Measurements from ENCODE around the gene ZNF664.
"Not testable (repeated sequence)": the region's sequence is repeated elsewhere in the genome, so short reads cannot be mapped to it uniquely, and the experiment has no call there.

The ZNF664 gene

DNA sequence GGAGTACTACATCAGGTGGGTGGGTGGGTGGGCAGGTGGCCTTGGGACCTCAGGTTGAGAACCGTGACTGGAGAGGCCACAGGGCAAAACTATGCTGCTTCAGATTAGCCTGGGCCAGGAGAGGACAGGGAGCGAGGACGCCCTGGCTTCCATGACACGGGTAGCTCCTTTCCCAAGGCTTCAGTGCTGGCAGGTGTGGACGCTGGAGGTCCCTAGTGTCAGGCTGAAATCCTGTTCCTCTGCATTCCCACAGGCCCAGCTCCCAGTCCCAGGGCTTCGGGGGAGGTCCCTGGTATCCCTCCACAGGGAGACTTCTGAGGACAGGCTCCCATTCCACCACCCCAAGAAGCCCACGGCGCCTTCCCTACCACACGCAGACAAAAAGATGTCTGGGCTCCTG is 32.0 kb upstream of the ZNF664 start:
- no peak overlapping the region for H3K4me3 ChIP-seq (ENCODE audit: low read depth, low read length)

DNA sequence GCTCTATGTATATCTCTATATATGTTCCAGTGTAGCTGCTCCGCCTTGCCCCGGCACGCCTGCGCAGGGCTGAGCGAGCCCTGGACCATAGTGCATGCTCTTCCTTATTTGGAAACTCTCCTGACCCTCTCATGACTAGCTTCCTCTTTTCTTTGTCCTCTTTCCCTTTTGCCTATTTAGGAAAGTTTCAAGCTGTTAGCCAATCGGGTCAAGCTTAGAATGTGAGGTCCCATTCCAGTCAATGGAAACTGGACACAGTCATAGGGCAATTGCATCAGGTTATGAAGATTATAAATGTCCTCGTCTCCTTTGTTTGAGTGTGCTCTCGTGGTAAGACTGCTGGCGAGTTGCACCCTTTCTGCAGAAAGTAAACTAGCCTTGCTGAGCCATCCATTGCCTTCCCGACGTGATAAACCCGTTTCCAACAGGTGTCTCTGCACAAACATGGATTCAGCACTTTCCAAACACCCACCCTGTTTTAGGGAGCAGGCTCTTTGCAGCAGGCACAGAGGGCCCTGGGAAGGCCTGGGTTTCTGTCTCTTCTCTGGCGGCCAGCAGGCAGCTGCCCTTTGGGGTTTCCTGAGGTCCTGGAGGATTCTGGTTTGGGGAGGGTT is 31.3 kb upstream of the ZNF664 start:
- no peak overlapping the region for H3K4me3 ChIP-seq (ENCODE audit: low read depth, low read length)

DNA sequence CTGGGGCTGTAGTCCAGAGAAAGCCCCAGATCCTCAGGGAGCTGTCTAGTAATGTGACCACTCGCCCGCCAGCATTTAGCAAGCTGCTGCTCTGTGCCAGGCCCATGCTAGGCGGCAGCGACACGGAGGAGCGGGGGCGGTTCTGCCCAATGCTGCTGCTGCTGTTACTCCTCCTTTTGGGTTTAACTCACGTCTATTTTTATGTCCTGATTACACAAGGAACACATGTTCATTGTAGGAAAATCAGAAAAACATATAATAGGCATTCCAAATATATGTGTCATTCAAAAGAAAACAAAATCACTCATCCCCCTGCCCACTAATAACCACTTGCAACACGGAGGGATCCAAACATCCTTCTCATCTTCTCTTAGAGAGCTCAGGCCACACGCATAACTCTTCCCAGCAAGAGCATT is 30.8 kb upstream of the ZNF664 start:
- no peak overlapping the region for H3K4me3 ChIP-seq (ENCODE audit: low read depth, low read length)

- no peak overlapping the region for H3K4me3 ChIP-seq (ENCODE audit: low read depth, low read length)
Observed at GRCh38 chr12:123942911-123943648, 29.9 kb upstream of the ZNF664 start.

GRCh38 chr12:123943816-123944215 is 29.2 kb upstream of the ZNF664 start:
- no peak overlapping the region for H3K4me3 ChIP-seq (ENCODE audit: low read depth, low read length)

DNA sequence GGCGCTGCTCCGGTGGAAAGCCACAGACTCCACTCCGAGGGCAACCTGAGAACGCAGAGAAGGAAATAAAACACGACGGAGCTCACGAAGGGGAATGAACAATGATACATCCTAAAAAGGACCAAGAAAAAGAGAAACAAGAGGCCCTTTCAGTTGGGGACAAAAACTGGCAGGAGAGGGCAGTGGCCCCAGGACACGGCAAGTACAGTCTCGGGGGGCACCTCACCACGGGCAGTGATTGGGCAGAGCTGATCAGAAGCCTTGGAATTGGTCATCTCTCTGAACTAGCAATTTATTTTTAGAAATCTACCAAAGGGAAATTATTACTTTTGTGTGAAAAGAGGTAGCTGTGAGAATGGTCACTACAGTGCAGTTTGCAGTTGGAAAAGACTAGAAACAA is 28.3 kb upstream of the ZNF664 start:
- no peak overlapping the region for H3K4me3 ChIP-seq (ENCODE audit: low read depth, low read length)

DNA sequence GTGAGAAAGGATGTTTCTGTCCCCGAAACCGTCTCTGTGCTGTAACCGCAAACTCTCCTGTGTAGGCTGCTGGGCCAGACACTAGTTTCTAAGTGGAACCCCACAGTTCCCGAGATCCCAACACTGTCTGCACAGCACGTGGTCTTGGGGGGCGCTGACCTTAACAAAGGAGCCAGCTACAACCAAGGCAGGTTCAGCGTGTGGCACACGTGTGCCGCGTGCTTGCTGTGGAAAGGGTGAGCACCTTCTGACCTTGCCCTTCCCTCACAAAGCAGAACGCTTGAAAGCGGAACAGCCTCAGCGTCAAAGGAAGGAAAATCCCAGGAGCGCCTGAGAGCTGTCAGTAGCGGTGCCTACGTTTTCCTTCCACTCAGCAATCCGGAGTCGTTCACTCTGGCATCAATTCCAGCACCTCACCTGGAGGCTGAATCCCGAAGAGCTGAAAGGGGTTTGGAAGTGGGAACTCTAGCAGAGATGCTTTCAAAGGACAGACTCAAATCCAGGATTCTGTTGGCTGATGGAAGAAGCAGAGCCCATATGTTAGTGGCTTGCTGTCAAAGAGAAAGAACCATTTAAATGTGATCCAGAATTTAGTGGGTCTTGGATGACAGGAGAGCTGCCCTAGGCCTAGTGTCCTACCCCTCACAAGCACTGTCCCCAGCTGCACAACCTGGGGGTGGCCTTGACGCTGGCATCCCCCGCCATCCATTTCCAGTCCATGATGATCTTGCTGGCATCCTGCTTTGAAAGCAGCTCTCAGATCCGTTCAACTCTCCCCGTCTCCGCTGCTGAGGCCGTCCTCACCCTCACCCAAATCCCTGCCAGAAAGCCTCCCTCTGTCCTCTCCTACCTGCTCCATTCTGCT is 27.5 kb upstream of the ZNF664 start:
- H3K4me3 ChIP-seq (ENCODE audit: low read depth, low read length): no peak overlapping the region

- no peak overlapping the region for H3K4me3 ChIP-seq (ENCODE audit: low read depth, low read length)
Observed at GRCh38 chr12:123946152-123946515, 26.9 kb upstream of the ZNF664 start.

DNA sequence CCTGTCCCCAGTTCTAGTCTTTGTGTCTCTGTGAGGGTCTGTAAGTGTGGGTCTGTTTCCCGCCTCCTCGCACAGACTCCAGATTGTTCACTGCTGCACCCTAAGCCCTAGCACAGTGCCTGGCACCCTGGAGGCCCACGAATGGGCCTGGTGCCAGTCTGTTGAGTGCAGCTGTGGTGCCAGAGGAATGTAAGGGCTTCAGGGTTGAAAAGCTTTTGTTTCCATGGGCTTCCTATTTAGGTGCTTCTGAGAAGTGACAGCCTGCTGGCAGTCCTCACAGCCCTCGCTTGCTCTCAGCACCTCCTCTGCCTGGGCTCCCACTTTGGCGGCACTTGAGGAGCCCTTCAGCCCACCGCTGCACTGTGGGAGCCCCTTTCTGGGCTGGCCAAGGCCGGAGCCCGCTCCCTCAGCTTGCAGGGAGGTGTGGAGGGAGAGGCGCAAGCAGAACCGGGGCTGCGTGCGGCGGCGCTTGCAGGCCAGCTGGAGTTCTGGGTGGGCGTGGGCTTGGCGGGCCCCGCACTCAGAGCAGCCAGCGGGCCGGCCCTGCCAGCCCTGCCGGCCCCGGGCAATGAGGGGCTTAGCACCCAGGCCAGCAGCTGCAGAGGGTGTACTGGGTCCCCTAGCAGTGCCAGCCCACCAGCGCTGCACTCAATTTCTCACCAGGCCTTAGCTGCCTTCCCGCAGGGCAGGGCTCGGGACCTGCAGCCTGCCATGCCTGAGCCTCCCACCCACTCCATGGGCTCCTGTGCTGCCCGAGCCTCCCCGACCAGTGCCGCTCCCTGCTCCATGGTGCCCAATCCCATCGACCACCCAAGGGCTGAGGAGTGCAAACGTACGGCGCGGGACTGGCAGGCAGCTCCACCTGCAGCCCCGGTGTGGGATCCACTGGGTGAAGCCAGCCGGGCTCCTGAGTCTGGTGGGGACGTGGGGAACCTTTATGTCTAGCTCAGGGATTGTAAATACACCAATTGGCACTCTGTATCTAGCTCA is 26.2 kb upstream of the ZNF664 start:
- not testable (repeated sequence) for H3K4me3 ChIP-seq (ENCODE audit: low read depth, low read length)

- not testable (repeated sequence) for H3K4me3 ChIP-seq (ENCODE audit: low read depth, low read length)
Observed at GRCh38 chr12:123947531-123947930, 25.5 kb upstream of the ZNF664 start.

DNA sequence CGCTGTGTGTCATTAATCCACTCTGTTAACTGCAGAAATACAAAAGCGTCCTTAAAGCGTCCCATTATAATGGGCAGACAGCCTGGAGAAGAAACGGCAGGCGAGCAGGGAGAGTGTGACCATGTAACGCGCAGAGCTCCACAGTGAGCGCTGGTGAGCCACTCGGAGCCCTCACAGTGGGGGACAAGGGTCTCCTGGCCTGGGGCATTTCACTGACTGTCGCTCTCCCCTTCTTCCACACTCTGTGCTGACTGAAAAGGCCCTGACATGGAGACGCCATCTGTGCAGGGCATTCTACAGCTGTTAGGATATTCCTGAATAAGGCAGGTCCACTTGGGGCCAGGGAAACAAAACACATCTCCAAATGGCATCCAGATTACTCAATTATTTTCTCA is 24.6 kb upstream of the ZNF664 start:
- no peak overlapping the region for H3K4me3 ChIP-seq (ENCODE audit: low read depth, low read length)

GRCh38 chr12:123948796-123949769 is 23.9 kb upstream of the ZNF664 start:
- H3K4me3 ChIP-seq (ENCODE audit: low read depth, low read length): no peak overlapping the region

DNA sequence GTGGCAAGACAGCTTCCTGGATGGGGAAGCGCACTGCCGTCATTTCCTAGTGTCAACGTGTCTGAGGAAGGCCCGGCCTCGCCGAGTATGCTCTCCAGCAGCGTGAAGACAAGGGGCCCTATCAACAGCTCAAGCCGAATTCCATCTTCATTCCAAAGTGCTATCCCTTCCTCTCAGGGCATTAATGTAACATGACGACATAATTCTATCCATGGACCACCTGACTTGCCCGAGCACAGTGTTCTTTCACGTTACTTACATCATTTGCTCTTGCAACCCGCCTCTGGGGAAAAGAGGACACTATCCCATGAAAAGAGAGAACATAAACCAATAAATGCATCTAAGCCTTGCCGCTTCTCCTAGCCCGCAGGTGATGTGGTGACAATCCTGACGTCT is 23.2 kb upstream of the ZNF664 start:
- H3K4me3 ChIP-seq (ENCODE audit: low read depth, low read length): no peak overlapping the region

DNA sequence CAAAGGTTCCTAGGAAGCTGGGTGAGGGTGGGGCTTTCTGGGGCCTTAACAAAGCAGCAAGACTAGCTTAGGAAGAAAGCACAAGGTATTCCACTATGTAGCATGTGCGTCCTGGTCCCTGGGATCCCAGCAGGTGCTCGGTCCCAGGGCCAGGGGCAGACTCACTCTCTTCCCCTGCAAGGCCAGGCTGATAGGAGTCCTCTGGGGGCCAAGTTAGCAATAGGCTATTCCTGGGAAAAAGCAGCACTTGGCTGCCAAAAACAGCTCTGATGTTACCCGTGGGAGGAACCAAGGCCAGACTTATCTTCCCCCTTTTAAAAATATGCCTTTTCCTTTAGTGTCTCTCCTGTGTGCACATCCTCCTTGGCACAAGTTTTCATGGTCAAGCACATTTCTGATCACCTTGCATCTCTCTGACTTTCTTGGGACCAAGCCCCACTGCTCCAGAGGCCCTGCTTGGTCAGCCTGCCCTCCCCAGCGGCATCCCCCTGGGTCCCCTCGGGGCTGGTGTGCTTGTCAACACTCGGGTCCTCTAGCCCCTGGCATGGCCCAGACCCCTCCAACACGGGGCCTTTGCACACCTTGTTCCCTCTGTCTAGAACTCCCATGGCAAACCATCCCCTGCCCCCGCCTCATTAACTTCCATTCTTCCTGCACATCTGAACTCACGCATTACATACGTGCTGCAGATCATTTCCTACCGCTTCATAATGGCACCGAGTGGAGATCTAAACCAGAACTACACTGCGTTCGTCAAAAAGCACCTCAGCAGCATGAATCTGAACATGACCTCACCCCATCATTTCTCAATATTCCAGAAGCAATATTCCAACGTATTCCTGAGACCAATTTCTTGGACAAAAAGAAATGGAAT is 22.3 kb upstream of the ZNF664 start:
- H3K4me3 ChIP-seq (ENCODE audit: low read depth, low read length): no peak overlapping the region

GRCh38 chr12:123951467-123951866 is 21.5 kb upstream of the ZNF664 start:
- no peak overlapping the region for H3K4me3 ChIP-seq (ENCODE audit: low read depth, low read length)

DNA sequence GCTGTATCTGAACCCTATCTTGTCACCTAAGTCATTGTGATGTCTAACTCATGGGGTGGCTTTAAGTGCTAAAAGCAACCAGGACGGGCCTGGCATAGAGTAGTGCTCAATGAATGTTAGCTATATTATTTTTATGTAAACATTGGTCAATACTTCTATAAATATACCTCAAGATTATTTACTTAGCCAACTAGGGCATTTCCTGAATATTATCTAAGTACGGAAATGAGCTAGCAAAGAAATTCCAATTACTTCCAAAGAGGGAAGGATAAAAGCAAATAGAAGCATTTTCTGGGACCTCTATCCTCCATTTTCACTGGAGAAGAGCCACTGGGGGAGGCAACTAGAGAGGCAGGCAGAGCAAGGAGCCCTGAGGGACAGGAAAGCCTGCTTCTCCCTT is 21.0 kb upstream of the ZNF664 start:
- H3K4me3 ChIP-seq (ENCODE audit: low read depth, low read length): no peak overlapping the region

GRCh38 chr12:123954647-123955350 is 18.2 kb upstream of the ZNF664 start:
- H3K4me3 ChIP-seq (ENCODE audit: low read depth, low read length): no peak overlapping the region

- no peak overlapping the region for H3K4me3 ChIP-seq (ENCODE audit: low read depth, low read length)
Observed at GRCh38 chr12:123956249-123956648, 16.8 kb upstream of the ZNF664 start.
